ENCODE results near the gene IL15RA. TPM values are rescaled to one million over a fixed set of nuclear protein-coding genes. Genes with fewer than 3 reads are reported as not detected.
"Not testable (repeated sequence)": the region's sequence is repeated elsewhere in the genome, so short reads cannot be mapped to it uniquely, and the experiment has no call there.

The IL15RA gene
- total and polyA plus RNA-seq, 2 donors (not counting 3 experiments of a cell fraction or from before 2014, with no cell fraction given), result 18.8 to 20.6 TPM

DNA sequence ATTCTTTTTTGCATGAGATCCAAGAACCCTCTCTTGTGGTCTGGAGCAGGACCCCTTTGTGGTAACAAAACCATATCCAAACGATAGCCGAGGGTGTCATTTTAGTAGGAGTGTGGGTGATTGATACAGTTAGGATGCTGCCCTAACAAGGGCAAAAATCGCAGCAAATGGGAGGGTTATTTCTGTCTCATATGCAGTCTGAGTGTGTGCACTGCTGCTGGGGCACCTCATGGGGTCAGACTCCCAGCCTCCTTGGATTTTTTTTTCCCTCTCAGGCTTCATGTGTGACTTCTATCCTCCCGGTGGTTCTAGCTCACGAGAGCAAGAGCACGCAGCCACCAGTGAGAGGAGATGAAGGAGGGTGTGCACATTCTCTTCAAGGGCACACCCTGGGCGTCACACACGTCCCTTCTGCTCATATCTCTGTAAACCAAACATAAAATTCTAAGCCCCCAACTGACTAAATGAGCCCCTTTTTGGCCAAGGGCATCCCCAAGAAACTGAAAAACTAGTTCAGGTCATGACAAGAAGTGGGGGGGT lies 28.6 kb upstream of the IL15RA start:
- H3K4me2 ChIP-seq (ENCODE audit: insufficient read depth, low read length), result no peak overlapping the region
- ChIA-PET POLR2A (no interaction called here), CTCF (interaction anchor here (1.3 kb wide), 1 partner anchor 396 kb away, joined by 4 read pairs; no protein-coding TSS in a partner anchor)
- H2AFZ ChIP-seq (ENCODE audit: low read depth, low read length), result no peak overlapping the region
- TF ChIP-seq MYC (IDR thresholded peaks at IDR 0.05; ENCODE audit: low read depth, low read length) (no peak), EZH2 (IDR thresholded peaks at IDR 0.05; ENCODE audit: borderline replicate concordance, low read depth, low read length, severe bottlenecking) (no peak), JUN (IDR thresholded peaks at IDR 0.05; ENCODE audit: borderline replicate concordance, insufficient read depth, insufficient read length, low read depth) (no peak)
- TF ChIP-seq, protein P1, sequence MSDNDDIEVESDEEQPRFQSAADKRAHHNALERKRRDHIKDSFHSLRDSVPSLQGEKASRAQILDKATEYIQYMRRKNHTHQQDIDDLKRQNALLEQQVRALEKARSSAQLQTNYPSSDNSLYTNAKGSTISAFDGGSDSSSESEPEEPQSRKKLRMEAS (IDR thresholded peaks at IDR 0.05; ENCODE audit: insufficient read depth, insufficient read length), result no peak
- H4K20me1 ChIP-seq (replicated peaks; ENCODE audit: control insufficient read depth, extremely low read depth, insufficient read depth, low read length), result no peaks in the 10 kb centered on the region
- H3K9me3 ChIP-seq (replicated peaks; ENCODE audit: control insufficient read depth, insufficient read depth, low read length), result no peaks in the 10 kb centered on the region
- no peak overlapping the region for H3K4me3 ChIP-seq (replicated peaks in 1 of 3; ENCODE audit: insufficient read depth in 1 of 3, low read depth in 1 of 3, low read length in 3 of 3)
- H3K9ac ChIP-seq (replicated peaks; ENCODE audit: extremely low read depth, insufficient read depth, low read length), result no peak overlapping the region
- H3K27me3 ChIP-seq (ENCODE audit: control insufficient read depth in 2 of 2, insufficient read depth in 2 of 2, low read length in 2 of 2), result peaks cover 3 to 4% of the 10 kb centered on the region in 2 experiments
- intact Hi-C loops (cut with micrococcal nuclease) (no loop called here), dilution Hi-C loops (cut with MboI; ENCODE audit: extremely low pct_ligation_motif_present, low sequenced_read_pairs) (no loop called here)
- H3K36me3 ChIP-seq (ENCODE audit: control insufficient read depth in 2 of 2, extremely low read depth in 1 of 2, insufficient read depth in 2 of 2, low read length in 2 of 2), result no peaks in the 10 kb centered on the region
- DNase-seq (ENCODE audit: low read depth, low spot score), result no peak
- H3K4me1 ChIP-seq (ENCODE audit: control insufficient read depth, extremely low read depth, insufficient read depth, low read length), result no peaks in the 10 kb centered on the region
- no peaks in the 10 kb centered on the region for H3K9me1 ChIP-seq (replicated peaks; ENCODE audit: control insufficient read depth, extremely low read depth, insufficient read depth, low read length)
- no peaks in the 10 kb centered on the region for H3K79me2 ChIP-seq (ENCODE audit: control insufficient read depth, insufficient read depth, low read length)
- H3K27ac ChIP-seq (ENCODE audit: insufficient read depth, low read depth, low read length), result no peak overlapping the region
- no peak for FAIRE-seq
- BruUV-seq (replicated peaks), result no TSS peak

DNA sequence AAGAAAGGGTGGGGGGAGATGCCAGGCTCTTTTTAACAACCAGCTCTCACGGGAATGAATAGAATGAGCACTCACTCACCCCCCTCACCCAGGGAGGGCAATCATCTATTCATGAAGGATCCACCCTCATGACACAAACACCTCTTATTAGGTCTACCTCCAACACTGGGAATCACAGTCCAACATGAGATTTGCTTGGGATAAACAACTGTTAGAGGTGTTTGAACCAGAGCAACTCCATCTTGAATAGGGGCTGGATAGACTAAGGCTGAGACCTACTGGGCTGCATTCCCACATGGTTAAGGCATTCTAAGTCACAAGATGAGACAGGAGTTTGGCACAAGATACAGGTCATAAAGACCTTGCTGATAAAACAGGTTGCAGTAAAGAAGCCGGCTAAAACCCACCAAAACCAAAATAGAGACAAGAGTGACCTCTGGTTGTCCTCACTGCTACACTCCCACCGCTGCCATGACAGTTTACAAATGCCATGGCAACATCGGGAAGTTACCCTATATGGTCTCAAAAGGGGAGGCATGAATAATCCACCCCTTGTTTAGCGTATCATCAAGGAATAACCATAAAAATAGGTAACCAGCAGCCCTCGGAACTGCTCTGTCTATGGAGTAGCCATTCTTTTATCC lies 27.9 kb upstream of the IL15RA start:
- H3K36me3 ChIP-seq (ENCODE audit: control insufficient read depth in 2 of 2, extremely low read depth in 1 of 2, insufficient read depth in 2 of 2, low read length in 2 of 2); intact Hi-C loops (cut with micrococcal nuclease); H4K20me1 ChIP-seq (replicated peaks; ENCODE audit: control insufficient read depth, extremely low read depth, insufficient read depth, low read length); H3K79me2 ChIP-seq (ENCODE audit: control insufficient read depth, insufficient read depth, low read length); DNase-seq (ENCODE audit: low read depth, low spot score); H3K9me3 ChIP-seq (replicated peaks; ENCODE audit: control insufficient read depth, insufficient read depth, low read length); H2AFZ ChIP-seq (ENCODE audit: low read depth, low read length); H3K9ac ChIP-seq (replicated peaks; ENCODE audit: extremely low read depth, insufficient read depth, low read length); H3K27ac ChIP-seq (ENCODE audit: insufficient read depth, low read depth, low read length); FAIRE-seq; dilution Hi-C loops (cut with MboI; ENCODE audit: extremely low pct_ligation_motif_present, low sequenced_read_pairs); H3K4me1 ChIP-seq (ENCODE audit: control insufficient read depth, extremely low read depth, insufficient read depth, low read length); H3K9me1 ChIP-seq (replicated peaks; ENCODE audit: control insufficient read depth, extremely low read depth, insufficient read depth, low read length); CTCF ChIA-PET; POLR2A ChIA-PET; H3K4me2 ChIP-seq (ENCODE audit: insufficient read depth, low read length); H3K27me3 ChIP-seq (ENCODE audit: control insufficient read depth in 2 of 2, insufficient read depth in 2 of 2, low read length in 2 of 2); H3K4me3 ChIP-seq (replicated peaks in 1 of 3; ENCODE audit: insufficient read depth in 1 of 3, low read depth in 1 of 3, low read length in 3 of 3); BruUV-seq (replicated peaks): not testable (repeated sequence)

Measured in endothelial cell of umbilical vein (primary cell).